GM19099 (cell line): Measurements from ENCODE around the gene POU6F2.

Source experiments
- POLR2A ChIP-seq: IDR thresholded peaks from 3 replicates; pipeline ENCODE4 v1.6.1; 2011; ENCODE audit warnings: low read depth; ENCODE audit not compliant: insufficient read length; ENCODE audit errors: extremely low read depth

Gene POU6F2

DNA sequence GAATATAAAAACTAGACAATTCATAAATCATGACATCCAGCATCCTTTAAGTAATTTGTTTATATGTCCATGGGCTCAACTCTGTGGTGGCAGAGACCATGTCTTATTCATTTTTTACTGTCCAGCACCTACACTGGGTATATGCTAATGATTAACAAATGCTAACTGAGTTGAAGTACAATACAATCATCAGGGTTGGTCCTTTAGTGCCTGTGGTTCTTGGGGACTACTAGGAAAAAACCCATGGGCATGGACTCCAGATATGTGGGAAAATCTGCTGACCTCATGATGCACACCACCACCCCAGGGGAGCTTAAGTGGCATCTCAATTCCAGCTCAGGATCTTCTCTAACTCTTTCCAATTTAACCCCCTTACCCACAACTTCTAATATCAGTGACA, 503.2 kb downstream of the POU6F2 start:
- no peak for TF ChIP-seq POLR2A

DNA sequence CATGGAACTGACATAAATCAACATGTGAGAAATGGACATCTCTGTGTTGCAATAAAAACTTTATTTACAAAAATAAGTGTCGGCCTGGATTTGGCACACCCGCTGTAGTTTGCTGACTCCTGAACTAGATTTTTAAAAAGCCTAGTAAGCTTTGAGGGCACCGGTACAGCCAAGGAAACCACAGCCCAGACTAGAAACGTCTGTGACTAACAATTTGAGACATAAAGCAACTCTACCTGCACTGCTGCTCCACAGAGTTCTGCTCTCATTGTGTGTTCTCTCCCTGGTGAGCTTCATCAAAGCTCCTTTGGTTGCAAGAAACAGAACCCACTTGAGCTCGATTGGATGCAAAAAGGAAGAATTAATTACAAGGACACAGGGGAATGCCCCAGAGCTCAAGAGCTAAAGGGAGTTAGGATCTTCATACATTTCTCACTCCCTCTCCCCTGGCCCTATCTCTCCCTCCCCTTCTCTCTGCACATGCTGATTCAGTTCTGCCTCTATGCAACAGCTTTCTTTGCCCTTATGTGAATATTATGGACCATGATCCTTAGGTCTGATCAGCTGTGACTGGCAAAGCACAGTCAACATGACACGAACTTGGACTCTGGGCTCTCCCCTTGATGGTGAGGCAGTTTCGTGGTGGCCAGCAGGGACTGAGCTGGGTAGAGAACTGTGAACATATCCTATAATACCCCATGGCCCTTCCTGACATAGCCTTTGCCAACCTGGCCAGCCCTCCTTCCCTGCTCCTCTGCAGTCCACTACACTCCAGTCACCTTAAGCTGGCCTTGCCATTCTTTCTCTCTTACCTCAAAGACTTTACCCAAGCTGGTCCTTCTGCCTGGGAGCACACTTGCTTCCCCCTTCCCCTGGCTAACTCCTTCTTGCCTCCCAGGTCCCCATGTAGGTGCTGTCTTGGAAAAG, 511.0 kb downstream of the POU6F2 start:
- TF ChIP-seq POLR2A, result no peak

DNA sequence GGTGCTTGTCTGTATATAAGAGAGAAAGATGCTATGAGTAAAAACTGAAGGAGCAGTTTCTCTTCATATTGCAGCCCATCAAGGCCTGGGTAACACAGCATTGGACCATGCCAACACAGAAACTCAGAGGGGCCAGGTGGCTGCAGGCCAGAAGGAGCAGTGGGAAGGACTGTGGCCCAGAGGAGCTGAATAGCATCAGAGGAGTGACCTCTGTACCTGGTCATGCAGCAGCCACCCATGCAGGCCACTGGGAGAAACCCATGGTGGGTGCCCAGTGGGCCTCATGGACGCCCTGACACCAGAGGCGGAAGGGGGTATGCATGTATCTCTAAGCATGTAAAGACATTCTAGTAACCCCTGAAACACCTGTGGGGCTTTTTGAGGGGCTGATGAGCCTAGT, 512.6 kb downstream of the POU6F2 start:
- no peak for TF ChIP-seq POLR2A

DNA sequence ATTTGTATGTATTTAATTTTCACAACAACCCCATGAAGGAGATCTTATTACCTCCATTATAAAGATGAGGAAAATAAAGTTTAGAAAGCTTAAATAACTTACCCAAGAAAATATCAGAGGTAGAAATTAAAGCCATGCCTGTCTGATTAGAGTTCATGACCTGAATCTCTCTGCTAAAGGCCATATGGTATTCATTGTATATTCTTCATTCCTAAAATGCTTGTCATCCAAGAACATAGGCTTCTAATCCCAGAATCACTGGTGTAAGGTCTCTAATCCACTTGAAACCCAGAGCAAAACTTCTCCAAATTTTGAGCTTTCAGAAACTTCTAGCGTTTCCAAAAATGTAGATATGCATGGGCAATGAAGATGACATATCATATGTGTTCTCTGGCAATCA, 516.2 kb downstream of the POU6F2 start:
- TF ChIP-seq POLR2A, result no peak

DNA sequence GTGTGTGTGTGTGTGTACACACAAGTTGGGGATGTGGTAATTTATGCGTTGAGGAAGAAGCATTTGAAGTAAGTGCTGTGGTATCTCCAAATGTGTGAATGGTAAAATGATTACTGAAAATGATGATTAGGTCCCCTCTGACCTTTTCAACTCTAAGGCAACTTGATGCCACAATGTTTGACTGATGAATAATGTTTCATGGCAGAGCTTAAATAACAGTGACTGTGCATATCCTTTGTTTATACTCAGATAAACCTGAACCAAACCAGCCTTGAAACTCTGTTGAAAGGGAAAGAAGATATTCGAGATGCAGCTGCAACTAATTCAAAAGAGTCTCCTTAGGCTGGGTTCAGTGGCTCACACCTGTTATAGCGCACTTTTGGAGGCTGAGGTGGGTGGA, 523.6 kb downstream of the POU6F2 start:
- TF ChIP-seq POLR2A, result no peak

- no peak for TF ChIP-seq POLR2A
These were observed 527.3 kb downstream of the POU6F2 start for GRCh38 chr7:39504963-39505362.

- TF ChIP-seq POLR2A, result no peak
These were observed 530.3 kb downstream of the POU6F2 start for GRCh38 chr7:39507866-39508551.

GRCh38 chr7:39509436-39509835, 531.7 kb downstream of the POU6F2 start:
- TF ChIP-seq POLR2A, result no peak

DNA sequence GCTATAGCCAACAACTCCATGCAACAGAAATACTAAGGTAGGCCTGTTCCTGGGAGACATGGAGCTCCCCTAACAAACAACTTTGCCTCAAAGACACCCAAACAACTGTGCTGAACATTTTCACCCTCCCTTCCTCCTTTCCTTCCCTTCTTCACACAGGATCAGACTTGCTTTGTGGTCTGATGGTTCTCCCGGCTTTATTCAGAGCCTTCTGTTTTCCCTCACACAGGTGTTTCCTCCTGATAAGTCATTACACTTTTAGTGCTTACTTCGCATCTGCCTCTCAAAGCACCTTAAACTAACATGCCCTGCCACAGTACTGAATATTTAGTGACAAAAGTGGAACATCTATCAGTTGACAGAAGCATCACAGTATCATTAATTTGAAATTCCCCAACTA, 532.2 kb downstream of the POU6F2 start:
- no peak for TF ChIP-seq POLR2A

DNA sequence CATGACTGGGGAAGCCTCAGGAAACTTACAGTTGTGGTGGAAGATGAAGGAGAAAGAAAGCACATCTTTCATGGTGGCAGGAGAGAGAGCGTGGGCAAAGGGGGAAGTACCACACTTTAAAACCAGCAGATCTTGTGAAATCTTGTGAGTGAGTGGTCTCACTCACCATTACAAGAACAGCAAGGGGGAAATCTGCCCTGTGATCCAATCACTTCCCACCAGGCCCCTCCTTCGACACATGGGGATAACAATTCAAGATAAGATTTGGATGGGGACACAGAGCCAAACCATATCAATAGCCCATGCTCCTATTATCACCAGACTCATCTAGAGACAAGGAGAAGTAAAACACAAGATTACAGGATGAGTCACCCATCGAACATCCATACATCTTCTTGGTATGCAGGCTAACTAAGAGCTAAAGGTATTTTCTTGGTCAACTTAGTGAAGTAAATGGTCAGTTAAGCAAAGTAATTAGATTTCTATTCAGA, 533.2 kb downstream of the POU6F2 start:
- no peak for TF ChIP-seq POLR2A

GRCh38 chr7:39515534-39516228, 538.0 kb downstream of the POU6F2 start:
- TF ChIP-seq POLR2A, result no peak

- TF ChIP-seq POLR2A, result no peak
These were observed 538.8 kb downstream of the POU6F2 start for GRCh38 chr7:39516498-39516897.

DNA sequence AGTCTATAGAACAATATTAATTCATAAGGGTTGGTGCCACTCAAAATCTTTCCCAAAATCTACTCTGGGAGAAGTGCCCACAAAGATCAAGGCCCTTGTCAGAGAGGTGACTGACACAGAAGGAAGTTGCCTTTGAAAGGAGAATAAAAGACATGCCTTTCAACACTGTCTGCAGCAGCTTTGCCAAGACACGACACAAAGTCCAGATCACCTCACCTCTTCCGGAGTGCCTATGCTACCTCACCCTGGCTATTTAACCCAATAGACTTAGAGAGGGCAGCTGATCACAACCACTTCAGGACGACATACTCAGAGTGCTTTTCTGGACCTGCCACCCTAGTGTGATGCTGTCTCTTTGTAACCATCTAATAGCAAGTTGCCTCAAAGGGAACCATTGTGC, 539.5 kb downstream of the POU6F2 start:
- no peak for TF ChIP-seq POLR2A
